Duodenal mucosa (tissue), 2 donors: ENCODE measurements around the gene ERAP2.

ENCODE experiments used
- H3K27ac ChIP-seq: one replicate; pipeline ENCODE4 v1.7.0; 2013; ENCODE audit warnings: low read depth, low read length
- H3K27me3 ChIP-seq, 2 donors: one replicate each; pipeline ENCODE4 v1.7.0; 2013; ENCODE audit warnings: low read length in 2 of 2, control low read depth in 1 of 2; ENCODE audit not compliant: insufficient read depth in 2 of 2, control insufficient read depth in 1 of 2
- H3K36me3 ChIP-seq, 2 donors: one replicate each; pipeline ENCODE4 v1.7.0; 2013; ENCODE audit warnings: low read length in 2 of 2, control low read depth in 1 of 2; ENCODE audit not compliant: insufficient read depth in 2 of 2, control insufficient read depth in 1 of 2
- H3K4me1 ChIP-seq, 2 donors: one replicate each; pipeline ENCODE4 v1.7.0; 2013; ENCODE audit warnings: low read length in 2 of 2, control low read depth in 1 of 2; ENCODE audit not compliant: insufficient read depth in 2 of 2, control insufficient read depth in 1 of 2
- H3K4me3 ChIP-seq, 2 donors: one replicate each; pipeline ENCODE4 v1.7.0; 2013; ENCODE audit warnings: low read length in 2 of 2, low read depth in 1 of 2
- H3K9ac ChIP-seq, 2 donors: one replicate each; pipeline ENCODE4 v1.7.0; 2013; ENCODE audit warnings: low read length in 2 of 2, low read depth in 1 of 2
- H3K9me3 ChIP-seq, 2 donors: one replicate each; pipeline ENCODE4 v1.7.0; 2013; ENCODE audit warnings: low read length in 2 of 2, control low read depth in 1 of 2; ENCODE audit not compliant: control insufficient read depth in 1 of 2

Gene ERAP2

DNA sequence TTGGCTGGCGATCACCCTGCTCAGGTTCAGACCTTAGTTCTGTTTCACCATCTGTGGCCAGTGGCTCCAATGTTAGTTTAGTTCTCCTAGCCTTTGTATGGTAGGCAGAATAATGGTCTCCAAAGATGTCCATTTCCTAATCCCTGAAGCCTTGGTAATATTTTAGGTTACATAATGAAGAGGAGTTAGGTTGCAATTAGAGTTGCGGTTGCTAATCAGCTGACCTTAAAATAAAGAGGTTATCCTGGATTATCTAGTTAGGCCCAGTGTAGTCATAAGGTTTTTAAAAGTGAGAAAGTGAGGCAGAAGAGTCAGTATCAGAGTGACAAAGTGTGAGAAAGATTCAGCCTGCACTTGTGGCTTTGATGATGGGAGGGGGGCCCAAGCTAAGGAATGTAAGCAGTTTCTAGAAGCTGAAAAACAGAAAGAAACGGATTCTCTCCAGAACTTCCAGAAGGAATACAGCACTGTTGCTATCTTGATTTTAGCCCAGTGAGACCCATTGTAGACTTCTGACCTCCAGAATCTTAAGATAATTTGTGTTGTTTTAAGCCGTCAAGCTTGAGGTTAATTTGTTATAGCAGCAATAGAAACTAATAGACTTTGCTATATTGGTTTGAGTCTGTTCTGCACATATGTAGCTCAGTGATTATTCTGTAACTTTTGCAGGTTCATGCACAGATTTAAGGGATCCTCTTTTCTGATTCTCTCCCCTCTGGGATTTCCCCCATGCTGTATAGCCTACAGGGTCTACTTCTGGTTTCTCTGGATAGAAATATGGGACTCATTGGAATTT is 81.2 kb downstream of the ERAP2 start:
- Histone ChIP-seq H3K27ac (no peak overlapping the region), H3K36me3 (no peaks in the 10 kb centered on the region), H3K9me3 (no peaks in the 10 kb centered on the region), H3K4me1 (peaks cover 9 to 21% of the 10 kb centered on the region in 2 donors), H3K27me3 (no peaks in the 10 kb centered on the region), H3K4me3 (no peak overlapping the region), H3K9ac (no peak overlapping the region)

DNA sequence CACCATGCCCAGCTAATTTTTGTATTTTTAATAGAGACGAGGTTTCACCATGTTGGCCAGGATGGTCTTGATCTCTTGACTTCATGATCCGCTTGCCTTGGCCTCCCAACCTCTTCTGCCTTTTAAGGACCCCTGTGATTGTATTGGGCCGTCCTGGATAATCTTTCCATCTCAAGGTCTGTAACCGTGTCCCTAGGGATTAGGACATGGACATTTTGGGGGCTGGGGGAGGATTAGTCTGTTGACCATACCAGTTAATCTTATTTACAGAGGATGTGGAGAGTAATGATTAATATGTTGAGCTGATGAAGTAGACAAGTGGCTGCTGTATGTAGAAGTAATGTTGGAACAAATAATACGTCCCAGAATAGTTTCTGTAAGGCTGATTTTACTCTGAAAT is 82.7 kb downstream of the ERAP2 start:
- H3K9me3 ChIP-seq, result no peaks in the 10 kb centered on the region
- H3K36me3 ChIP-seq, result no peaks in the 10 kb centered on the region
- H3K27me3 ChIP-seq, result no peaks in the 10 kb centered on the region
- H3K4me1 ChIP-seq, result peaks cover 14 to 23% of the 10 kb centered on the region in 2 donors
- no peak overlapping the region for H3K4me3 ChIP-seq
- H3K9ac ChIP-seq, result no peak overlapping the region
- H3K27ac ChIP-seq, result no peak overlapping the region

DNA sequence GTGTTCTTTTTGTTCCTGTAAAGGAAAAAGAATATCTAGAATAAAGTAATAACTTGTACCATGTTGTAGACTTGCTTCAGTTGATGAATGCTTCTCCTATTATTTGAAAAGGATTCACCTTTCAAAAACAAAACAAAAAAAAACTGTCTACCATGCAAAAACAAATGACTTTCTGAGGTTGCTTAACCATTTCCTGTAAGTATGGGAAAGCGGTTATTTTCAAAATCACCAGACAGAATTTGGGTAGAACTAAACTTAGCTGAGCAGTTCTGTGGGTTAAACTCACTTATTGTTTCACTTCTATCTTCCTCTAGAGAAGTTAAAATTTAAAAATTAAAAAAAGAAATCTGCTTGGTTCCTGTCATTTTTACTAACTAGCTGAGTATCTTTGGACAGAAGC is 84.8 kb downstream of the ERAP2 start:
- no peaks in the 10 kb centered on the region for H3K9me3 ChIP-seq
- H3K4me1 ChIP-seq, result peaks cover 14 to 23% of the 10 kb centered on the region in 2 donors
- no peaks in the 10 kb centered on the region for H3K36me3 ChIP-seq
- H3K27ac ChIP-seq, result no peak overlapping the region
- no peak overlapping the region for H3K9ac ChIP-seq
- H3K27me3 ChIP-seq, result no peaks in the 10 kb centered on the region
- no peak overlapping the region for H3K4me3 ChIP-seq

DNA sequence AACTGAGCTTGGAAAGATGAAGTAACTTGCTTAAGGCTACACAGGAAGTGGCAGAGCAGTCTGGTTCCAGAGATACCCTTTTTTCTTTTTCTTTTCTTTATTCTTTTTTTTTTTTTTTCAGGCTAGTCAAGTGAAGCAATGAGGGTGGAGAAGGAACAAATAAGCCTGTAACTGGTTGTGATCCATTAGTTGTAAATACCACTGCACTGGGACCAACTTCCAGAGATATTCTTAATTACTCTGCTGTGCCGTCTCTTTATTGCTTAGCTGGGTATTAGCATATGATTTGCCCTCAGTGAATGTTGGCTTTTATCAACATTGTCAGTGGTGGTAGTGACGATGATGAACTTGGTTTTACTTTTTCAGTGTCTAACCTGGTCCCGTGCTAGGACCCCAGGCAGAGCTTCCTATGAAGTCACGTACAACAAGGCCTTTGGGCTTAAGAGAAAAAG is 86.3 kb downstream of the ERAP2 start:
- H3K4me1 ChIP-seq, result peaks cover 12 to 23% of the 10 kb centered on the region in 2 donors
- H3K27ac ChIP-seq, result no peak overlapping the region
- H3K4me3 ChIP-seq, result no peak overlapping the region
- no peaks in the 10 kb centered on the region for H3K9me3 ChIP-seq
- no peaks in the 10 kb centered on the region for H3K27me3 ChIP-seq
- no peak overlapping the region for H3K9ac ChIP-seq
- no peaks in the 10 kb centered on the region for H3K36me3 ChIP-seq

DNA sequence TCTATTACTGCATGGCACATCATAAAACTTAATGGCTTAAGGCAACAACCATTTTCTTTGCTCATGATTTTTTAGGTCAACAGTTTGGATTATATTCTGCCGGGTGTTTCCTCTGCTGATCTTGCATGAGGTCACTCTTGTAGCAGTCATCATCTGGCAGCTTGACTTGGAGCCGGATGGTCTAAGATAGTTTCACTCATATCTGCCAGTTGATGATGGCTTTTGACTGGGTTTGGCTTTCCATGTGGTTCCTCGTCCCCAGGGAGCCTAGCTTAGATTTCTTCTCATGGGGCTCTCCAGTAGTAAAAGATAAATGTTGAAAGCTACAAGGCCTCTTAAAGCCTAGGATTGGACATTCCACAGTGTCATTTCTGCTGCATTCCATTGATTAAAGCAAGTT is 87.0 kb downstream of the ERAP2 start:
- Histone ChIP-seq H3K4me1 (peaks cover 16 to 23% of the 10 kb centered on the region in 2 donors), H3K27ac (no peak overlapping the region), H3K4me3 (no peak overlapping the region), H3K27me3 (no peaks in the 10 kb centered on the region), H3K9me3 (no peaks in the 10 kb centered on the region), H3K9ac (no peak overlapping the region), H3K36me3 (no peaks in the 10 kb centered on the region)

DNA sequence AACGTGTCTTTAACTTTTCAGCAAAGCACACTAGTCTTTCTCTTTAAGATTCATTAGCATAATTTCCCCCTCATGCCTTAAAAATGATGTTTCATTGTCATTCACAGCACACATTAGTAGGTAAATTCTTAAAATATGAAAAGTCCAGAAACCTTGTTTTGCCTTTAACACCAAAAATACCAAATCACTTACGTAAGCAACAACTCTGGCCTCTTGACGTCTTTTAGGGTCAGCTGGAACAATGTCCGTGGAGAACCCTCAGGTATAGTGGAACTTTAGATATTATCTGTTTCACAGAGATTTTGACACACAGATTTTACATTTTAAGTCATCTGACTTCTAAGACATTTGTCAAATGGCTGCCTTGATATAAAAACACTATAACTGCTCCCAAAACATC is 90.5 kb downstream of the ERAP2 start:
- Histone ChIP-seq H3K27ac (no peak overlapping the region), H3K36me3 (no peaks in the 10 kb centered on the region), H3K4me1 (peaks cover 15 to 18% of the 10 kb centered on the region in 2 donors), H3K9me3 (no peaks in the 10 kb centered on the region), H3K27me3 (no peaks in the 10 kb centered on the region), H3K4me3 (no peak overlapping the region), H3K9ac (no peak overlapping the region)

DNA sequence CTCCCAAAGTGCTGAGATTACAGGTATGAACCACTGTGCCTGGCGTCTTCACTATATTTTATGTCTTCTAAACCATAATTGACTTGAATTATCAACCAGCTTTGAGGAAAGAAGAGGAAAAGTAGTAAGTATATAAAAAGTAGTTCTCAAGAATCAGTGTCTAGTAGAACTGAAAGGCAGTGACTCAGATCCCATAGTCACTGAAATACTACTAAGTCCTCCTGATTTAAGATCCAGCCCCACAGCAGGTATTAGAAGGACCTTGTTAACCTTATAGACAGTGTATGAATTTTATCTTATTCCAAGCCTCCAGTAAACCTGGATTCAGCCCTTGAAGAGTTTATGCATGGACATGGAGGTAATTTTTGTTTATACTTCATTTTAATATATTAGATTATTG is 91.1 kb downstream of the ERAP2 start:
- H3K4me1 ChIP-seq, result peaks cover 13 to 14% of the 10 kb centered on the region in 2 donors
- H3K27ac ChIP-seq, result no peak overlapping the region
- no peaks in the 10 kb centered on the region for H3K27me3 ChIP-seq
- no peaks in the 10 kb centered on the region for H3K9me3 ChIP-seq
- H3K9ac ChIP-seq, result no peak overlapping the region
- H3K4me3 ChIP-seq, result no peak overlapping the region
- H3K36me3 ChIP-seq, result no peaks in the 10 kb centered on the region

DNA sequence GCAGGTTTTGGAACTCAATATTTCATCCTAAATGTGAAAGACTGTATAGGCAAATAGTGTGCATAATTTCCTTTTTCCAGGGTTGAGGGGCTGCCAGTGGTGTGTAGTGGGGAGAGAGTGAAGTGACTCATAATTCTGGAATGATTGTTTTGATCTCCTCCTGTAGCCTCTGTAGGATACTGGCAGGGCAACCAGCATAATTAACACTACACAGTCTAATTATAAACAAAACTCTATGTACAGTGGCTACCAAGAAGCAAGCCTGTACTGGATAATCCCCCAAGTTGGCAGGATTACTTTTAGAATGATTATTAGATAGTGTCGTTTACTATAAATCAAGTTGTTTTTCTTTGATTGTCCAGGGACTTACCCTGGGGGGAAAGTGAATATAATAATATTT is 91.8 kb downstream of the ERAP2 start:
- Histone ChIP-seq H3K27ac (no peak overlapping the region), H3K4me3 (no peak overlapping the region), H3K27me3 (no peaks in the 10 kb centered on the region), H3K4me1 (peaks cover 7 to 12% of the 10 kb centered on the region in 2 donors), H3K36me3 (no peaks in the 10 kb centered on the region), H3K9ac (no peak overlapping the region), H3K9me3 (no peaks in the 10 kb centered on the region)

DNA sequence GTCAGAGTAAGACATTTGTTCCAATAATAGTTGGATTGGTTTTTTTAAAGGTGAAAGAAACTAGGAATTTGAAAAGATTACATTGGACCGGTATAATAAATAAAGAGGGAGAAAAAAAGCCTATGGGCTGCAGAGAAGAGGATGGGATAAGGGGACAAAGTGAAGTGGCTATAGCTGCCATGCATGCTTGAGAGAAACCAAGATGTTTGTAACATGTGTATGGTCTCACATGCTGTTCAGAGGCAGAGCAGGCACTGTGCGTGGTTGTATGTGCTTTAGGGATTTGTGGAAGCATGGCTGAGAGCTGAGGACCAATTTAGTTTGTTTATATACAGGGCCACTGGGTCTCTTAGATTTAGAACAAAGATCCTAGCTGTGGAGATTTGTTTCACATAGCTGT is 92.3 kb downstream of the ERAP2 start:
- no peak overlapping the region for H3K27ac ChIP-seq
- peaks cover 2 to 12% of the 10 kb centered on the region in 2 donors for H3K4me1 ChIP-seq
- no peak overlapping the region for H3K9ac ChIP-seq
- H3K27me3 ChIP-seq, result no peaks in the 10 kb centered on the region
- H3K4me3 ChIP-seq, result no peak overlapping the region
- H3K9me3 ChIP-seq, result no peaks in the 10 kb centered on the region
- H3K36me3 ChIP-seq, result no peaks in the 10 kb centered on the region
